Measurements from ENCODE around the gene PRPF19.

PRPF19 gene

GRCh38 chr11:60932605-60933356 is 26.4 kb upstream of the PRPF19 start:
- Mint-ChIP-seq H3K9me3 (no peaks in the 10 kb centered on the region), H3K4me1 (no peaks in the 10 kb centered on the region), H3K27ac (no peak overlapping the region), H3K36me3 (no peaks in the 10 kb centered on the region), H3K4me3 (no peak overlapping the region)
- DNase-seq (ENCODE audit: low spot score in 2 of 2) (no peak), ATAC-seq (no peak)

- no peak for ATAC-seq
- Mint-ChIP-seq H3K9me3 (no peaks in the 10 kb centered on the region), H3K4me3 (no peak overlapping the region)
These were observed 25.5 kb upstream of the PRPF19 start for GRCh38 chr11:60931917-60932316.

DNA sequence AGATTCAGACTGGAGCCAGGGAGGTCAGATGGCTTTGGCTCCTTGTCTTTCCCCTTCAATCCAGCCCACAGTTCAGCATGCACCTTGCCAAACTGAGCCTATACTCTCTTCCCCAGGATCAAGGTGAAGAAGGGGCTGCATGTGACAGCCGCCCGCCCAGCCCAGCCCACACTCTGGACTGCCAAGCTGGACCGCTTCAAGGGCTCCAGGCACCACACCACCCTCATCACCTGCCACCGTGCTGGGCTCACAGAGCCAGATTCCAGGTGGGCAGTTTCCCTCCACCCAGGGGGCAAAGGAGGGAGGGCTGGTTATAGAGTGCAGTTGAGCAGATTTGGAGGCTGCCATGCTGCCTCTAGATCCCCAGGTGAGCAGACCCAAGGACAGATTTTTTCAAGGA is 24.0 kb upstream of the PRPF19 start:
- DNase-seq (ENCODE audit: low spot score in 2 of 2) (no peak), ATAC-seq (no peak)

More at GRCh38 chr11:60931917-60932316, 25.5 kb upstream of the PRPF19 start:
- Mint-ChIP-seq H3K36me3 (no peaks in the 10 kb centered on the region), H3K27ac (no peak overlapping the region), H3K4me1 (peaks cover 8% of the 10 kb centered on the region)
- no peak for DNase-seq (ENCODE audit: low spot score in 2 of 2)

DNA sequence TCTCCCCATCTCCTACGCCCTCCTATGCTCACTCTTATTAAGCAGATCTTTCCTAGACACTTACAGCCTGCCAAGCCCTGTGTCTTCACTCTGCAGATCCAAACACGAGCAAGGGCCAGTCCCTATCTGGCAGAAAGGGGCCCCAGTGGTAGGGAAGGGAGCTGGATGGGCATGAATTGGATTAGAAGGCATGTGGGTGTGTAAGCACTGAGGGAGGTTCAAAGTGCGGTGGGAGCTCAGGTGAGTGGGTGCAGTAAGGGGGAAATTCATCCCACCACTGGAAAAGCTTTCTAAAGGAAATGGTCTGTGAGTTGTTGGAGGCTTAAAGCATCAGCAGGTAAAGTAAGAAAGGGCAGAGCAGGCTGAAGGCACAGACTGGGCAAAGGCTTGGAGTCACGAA is 23.4 kb upstream of the PRPF19 start:
- ATAC-seq (no peak), DNase-seq (ENCODE audit: low spot score in 2 of 2) (no peak)
- Mint-ChIP-seq H3K4me3 (no peak overlapping the region), H3K4me1 (peaks cover 23% of the 10 kb centered on the region), H3K9me3 (no peaks in the 10 kb centered on the region), H3K36me3 (no peaks in the 10 kb centered on the region), H3K27ac (no peak overlapping the region)

More for the DNA sequence above, 24.0 kb upstream of the PRPF19 start:
- no peaks in the 10 kb centered on the region for H3K9me3 Mint-ChIP-seq
- H3K4me1 Mint-ChIP-seq, result peaks cover 18% of the 10 kb centered on the region
- H3K4me3 Mint-ChIP-seq, result no peak overlapping the region
- no peak overlapping the region for H3K27ac Mint-ChIP-seq
- no peaks in the 10 kb centered on the region for H3K36me3 Mint-ChIP-seq

GRCh38 chr11:60928563-60929001 is 22.2 kb upstream of the PRPF19 start:
- no peak overlapping the region for H3K4me3 Mint-ChIP-seq
- no peak overlapping the region for H3K27ac Mint-ChIP-seq
- no peak for ATAC-seq
- DNase-seq (ENCODE audit: low spot score in 2 of 2), result no peak
- peaks cover under 1% of the 10 kb centered on the region for H3K36me3 Mint-ChIP-seq
- peaks cover 24% of the 10 kb centered on the region for H3K4me1 Mint-ChIP-seq
- no peaks in the 10 kb centered on the region for H3K9me3 Mint-ChIP-seq

GRCh38 chr11:60927600-60927999 is 21.2 kb upstream of the PRPF19 start:
- H3K27ac Mint-ChIP-seq, result no peak overlapping the region
- DNase-seq (ENCODE audit: low spot score in 2 of 2) (no peak), ATAC-seq (no peak)
- no peaks in the 10 kb centered on the region for H3K9me3 Mint-ChIP-seq
- no peak overlapping the region for H3K4me3 Mint-ChIP-seq
- peaks cover 11% of the 10 kb centered on the region for H3K36me3 Mint-ChIP-seq
- H3K4me1 Mint-ChIP-seq, result peaks cover 31% of the 10 kb centered on the region

DNA sequence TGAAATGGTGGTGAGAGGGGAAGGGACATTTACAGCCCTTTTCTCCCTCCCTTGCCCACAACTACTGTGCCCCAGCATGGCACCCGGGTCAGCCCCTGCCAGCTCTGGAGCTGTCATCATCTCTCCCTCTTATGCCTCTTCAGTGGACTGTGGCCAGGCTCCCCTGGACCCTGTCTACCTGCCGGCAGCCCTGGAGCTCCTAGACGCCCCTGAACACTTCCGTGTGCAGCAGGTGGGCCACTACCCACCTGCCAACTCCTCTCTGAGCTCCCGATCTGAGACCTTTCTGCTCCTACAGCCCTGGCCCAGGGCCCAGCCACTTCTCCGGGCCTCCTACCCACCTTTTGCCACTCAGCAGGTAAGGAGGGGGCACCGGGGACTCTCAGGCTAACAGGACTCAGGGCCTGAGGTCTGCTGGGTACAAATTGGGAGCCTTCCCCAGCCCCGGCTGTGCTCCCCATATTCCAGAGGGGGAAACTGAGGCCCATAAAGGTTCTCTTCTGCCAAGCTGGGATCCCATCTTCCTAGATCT is 20.7 kb upstream of the PRPF19 start:
- H3K27ac Mint-ChIP-seq, result no peak overlapping the region
- H3K4me3 Mint-ChIP-seq, result no peak overlapping the region
- no peaks in the 10 kb centered on the region for H3K9me3 Mint-ChIP-seq
- peaks cover 35% of the 10 kb centered on the region for H3K4me1 Mint-ChIP-seq
- DNase-seq (ENCODE audit: low spot score in 2 of 2) (no peak), ATAC-seq (no peak)
- peaks cover 16% of the 10 kb centered on the region for H3K36me3 Mint-ChIP-seq

DNA sequence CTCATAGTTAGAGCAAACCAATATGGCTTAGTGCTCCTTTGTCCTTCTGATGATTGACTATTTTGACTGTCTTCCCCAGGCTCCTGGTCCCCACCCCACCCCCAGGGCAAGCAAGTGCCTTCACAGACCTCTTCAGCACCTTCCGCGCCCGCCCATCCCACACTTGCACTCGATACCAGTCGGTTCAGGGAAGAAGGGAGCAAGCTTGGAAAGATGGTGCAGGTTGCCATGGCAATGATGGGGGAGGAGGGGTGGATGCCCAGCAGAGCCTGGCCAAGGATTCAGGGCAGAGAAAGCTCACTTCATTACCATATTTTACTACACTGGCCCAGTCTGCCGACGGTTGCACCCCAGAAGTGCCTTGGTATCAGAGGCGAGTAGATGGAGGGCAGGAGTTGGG is 20.1 kb upstream of the PRPF19 start:
- Mint-ChIP-seq H3K36me3 (peaks cover 22% of the 10 kb centered on the region), H3K9me3 (no peaks in the 10 kb centered on the region), H3K27ac (no peak overlapping the region), H3K4me1 (peaks cover 36% of the 10 kb centered on the region), H3K4me3 (no peak overlapping the region)
- DNase-seq (ENCODE audit: low spot score in 2 of 2) (no peak), ATAC-seq (no peak)

- Mint-ChIP-seq H3K4me3 (peak overlapping the region; percentile 61), H3K9me3 (no peaks in the 10 kb centered on the region), H3K4me1 (peaks cover 36% of the 10 kb centered on the region), H3K27ac (no peak overlapping the region), H3K36me3 (peaks cover 28% of the 10 kb centered on the region)
- peak; percentile 14 for ATAC-seq
- DNase-seq (ENCODE audit: low spot score in 2 of 2), result no peak
These were observed 19.5 kb upstream of the PRPF19 start for GRCh38 chr11:60925868-60926267.

DNA sequence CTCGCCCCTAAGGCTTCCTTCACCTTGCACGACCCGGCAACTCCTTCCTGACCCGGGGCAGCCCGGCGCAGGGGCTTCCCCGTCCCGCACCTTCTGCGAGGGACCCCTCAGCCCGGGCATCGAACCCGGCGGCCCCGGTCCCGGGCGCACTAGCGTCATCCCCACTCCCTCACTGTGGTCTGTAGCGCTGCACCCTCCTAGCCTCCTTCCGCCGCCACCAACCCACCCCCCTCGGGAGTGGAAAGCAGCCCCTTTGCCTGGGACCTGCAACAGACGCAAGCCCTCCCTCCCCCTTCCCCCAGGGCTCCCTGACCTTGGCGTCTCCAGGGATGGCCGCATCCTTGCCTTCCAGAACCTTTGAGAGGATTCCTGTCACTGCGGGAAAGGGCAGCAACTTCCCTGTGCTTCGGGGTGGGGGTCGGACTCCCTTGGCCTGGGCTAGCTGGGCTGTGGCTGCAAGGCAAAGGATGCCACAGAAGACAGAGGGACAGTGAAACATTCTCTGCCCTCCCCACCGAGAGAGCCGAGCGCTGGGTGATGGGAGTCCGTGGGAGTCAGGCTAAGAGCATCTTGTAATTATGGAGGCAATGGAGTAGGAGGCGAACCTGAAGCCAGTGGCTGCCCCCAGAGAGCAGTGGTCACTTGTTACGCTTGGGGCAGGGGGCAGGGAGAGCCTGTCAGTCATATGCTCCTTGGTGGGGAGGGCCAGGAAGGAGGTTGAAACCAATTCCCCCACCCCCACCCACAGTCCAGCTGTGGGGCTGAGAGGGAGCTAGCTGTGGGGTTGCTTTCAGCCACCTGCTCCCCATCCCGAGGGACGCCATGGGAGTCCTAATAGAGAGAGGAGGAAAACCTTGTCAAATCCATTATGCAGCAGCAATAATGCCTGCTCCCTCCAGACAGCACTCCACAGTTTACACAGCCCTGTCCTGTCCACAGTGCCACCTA is 18.8 kb upstream of the PRPF19 start:
- Mint-ChIP-seq H3K4me3 (peak overlapping the region; percentile 61), H3K27ac (no peak overlapping the region), H3K9me3 (no peaks in the 10 kb centered on the region), H3K4me1 (peaks cover 36% of the 10 kb centered on the region), H3K36me3 (peaks cover 35% of the 10 kb centered on the region)
- DNase-seq (ENCODE audit: low spot score in 2 of 2) (no peak), ATAC-seq (peak; percentile 33)

DNA sequence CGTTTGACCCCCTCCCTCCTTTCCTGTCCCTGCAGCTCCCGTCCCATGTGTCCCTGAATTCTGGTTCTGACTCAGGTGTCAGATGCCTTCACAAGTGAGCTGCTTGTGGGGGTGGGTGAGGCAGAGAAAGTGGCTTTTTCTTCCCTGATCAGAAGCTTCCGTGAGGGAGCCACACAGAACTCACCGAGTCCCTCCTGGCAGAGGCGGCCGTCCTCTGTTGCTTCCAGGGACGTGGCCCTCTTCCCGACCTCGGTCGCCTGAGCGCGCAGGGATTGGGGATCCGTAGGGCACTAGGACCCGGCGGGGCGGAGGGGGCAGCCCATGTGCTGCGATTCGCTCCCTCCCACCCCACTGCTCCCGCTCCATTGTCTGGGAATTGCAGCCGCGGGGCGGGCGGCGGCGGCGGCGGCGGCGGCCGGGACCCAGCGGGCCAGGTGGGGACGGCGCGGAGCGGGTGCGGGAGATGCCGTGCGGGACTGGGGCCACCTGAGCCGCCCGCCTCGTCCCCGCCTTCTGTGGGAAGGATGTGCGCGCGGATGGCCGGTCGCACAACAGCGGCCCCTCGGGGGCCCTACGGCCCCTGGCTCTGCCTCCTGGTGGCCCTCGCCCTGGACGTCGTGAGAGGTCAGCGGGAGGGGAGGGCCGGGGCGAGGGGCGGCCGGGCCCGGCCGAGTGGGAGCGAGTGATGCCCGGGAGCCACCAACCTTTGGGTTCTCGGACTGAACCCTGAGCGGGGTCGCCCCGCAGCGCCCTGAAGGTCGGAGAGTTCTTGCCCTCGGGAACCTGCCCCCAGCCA is 17.9 kb upstream of the PRPF19 start, which contains the start of gene TMEM132A:
TMEM132A (plus strand) TSS at position 351 of the 796 bp plus-strand sequence; CDS start at position 525, 174 bp downstream.
- H3K36me3 Mint-ChIP-seq, result peaks cover 44% of the 10 kb centered on the region
- ATAC-seq, result peak; percentile 20
- H3K9me3 Mint-ChIP-seq, result no peaks in the 10 kb centered on the region
- peaks cover 44% of the 10 kb centered on the region for H3K4me1 Mint-ChIP-seq
- no peak within 1 kb of the TSS for H3K27ac Mint-ChIP-seq
- no peak for DNase-seq (ENCODE audit: low spot score in 2 of 2)
- peak within 1 kb of the TSS; percentile 61 for H3K4me3 Mint-ChIP-seq

- ATAC-seq (no peak), DNase-seq (ENCODE audit: low spot score in 2 of 2) (no peak)
- Mint-ChIP-seq H3K27ac (no peak overlapping the region), H3K4me1 (peaks cover 46% of the 10 kb centered on the region), H3K9me3 (no peaks in the 10 kb centered on the region), H3K36me3 (peaks cover 47% of the 10 kb centered on the region), H3K4me3 (peak overlapping the region; percentile 61)
These were observed 17.4 kb upstream of the PRPF19 start for GRCh38 chr11:60923800-60924109.

DNA sequence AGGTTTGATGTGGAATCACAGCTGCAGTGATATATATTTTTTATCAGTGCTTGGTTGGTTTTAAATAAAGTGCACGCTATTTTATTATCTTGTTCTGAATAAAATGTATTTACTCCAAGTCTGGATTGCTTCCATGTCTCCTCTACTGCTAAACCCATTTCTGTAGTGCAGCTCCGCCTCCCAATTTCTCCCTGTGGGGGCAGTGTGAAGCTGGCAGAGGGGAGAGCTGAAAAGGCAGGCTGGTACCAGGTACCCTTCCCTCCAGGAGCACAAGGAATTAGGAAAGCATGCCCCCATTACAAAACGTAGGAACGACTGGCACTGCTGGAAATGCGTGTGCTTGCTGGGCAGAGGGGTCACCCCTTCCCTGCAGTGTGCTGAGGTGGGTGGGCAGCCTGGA is 16.9 kb upstream of the PRPF19 start:
- DNase-seq (ENCODE audit: low spot score in 2 of 2), result no peak
- ATAC-seq, result no peak
- peak overlapping the region; percentile 61 for H3K4me3 Mint-ChIP-seq

DNA sequence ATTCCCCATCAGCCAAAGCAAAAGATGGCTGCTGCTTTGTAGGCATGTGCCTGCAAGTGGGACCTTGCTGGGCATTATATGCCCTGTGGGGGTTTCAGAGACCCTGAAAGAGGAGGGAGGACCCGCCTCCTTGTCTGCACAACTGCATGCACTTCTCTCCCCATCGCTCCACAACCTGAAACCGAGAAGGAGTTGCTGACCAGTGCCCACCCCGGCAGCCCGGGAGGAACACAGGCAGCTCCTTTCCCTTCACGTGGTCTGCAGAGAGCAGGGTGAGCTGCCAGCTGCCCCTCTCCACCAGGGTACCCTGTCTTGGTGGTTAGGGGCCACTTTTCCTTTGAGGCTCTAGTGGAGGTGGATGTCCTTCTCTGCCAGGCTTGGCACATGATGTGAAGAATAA is 16.5 kb upstream of the PRPF19 start:
- ATAC-seq (no peak), DNase-seq (ENCODE audit: low spot score in 2 of 2) (no peak)
- Mint-ChIP-seq H3K27ac (no peak overlapping the region), H3K4me3 (peak overlapping the region; percentile 61), H3K4me1 (peaks cover 46% of the 10 kb centered on the region), H3K9me3 (no peaks in the 10 kb centered on the region), H3K36me3 (peaks cover 47% of the 10 kb centered on the region)

More for the DNA sequence above, 16.9 kb upstream of the PRPF19 start:
- H3K4me1 Mint-ChIP-seq, result peaks cover 46% of the 10 kb centered on the region
- peaks cover 47% of the 10 kb centered on the region for H3K36me3 Mint-ChIP-seq
- H3K27ac Mint-ChIP-seq, result no peak overlapping the region
- no peaks in the 10 kb centered on the region for H3K9me3 Mint-ChIP-seq

Measured in stimulated activated effector memory CD8-positive, alpha-beta T cell treated with anti-CD3 and anti-CD28 coated beads, Interleukin-12 subunit alpha, Interleukin-12 subunit beta, amount 100 ng/mL, for 72 hours (primary cell).